OCI-LY1 (cell line): ENCODE measurements around the gene CDC73.
"Not testable (repeated sequence)": the region's sequence is repeated elsewhere in the genome, so short reads cannot be mapped to it uniquely, and the experiment has no call there.

Experiments used
- H2AFZ ChIP-seq: fragments of 200-600 bp; sonication (generic), shearing (Covaris generic); 2 replicates; pipeline ENCODE4 v1.6.0; 2014; ENCODE audit warnings: antibody characterized with exemption, mild to moderate bottlenecking, low read length
- H3F3A ChIP-seq: fragments of 200-600 bp; sonication (generic), shearing (Covaris generic); 2 replicates; pipeline ENCODE4 v1.6.0; 2014; ENCODE audit warnings: mild to moderate bottlenecking, antibody characterized with exemption, low read length, moderate library complexity; ENCODE audit not compliant: insufficient read depth
- H3K27ac ChIP-seq: fragments of 200-600 bp; sonication (generic); 2 replicates; pipeline ENCODE4 v1.5.1; 2014; ENCODE audit warnings: low read length, mixed run types, mild to moderate bottlenecking, low read depth; ENCODE audit not compliant: poor library complexity, severe bottlenecking
- H3K27me3 ChIP-seq: fragments of 200-600 bp; sonication (generic); 2 replicates; pipeline ENCODE4 v1.6.0; 2014; ENCODE audit warnings: antibody characterized with exemption, mild to moderate bottlenecking, low read length, moderate library complexity; ENCODE audit not compliant: insufficient read depth
- H3K36me3 ChIP-seq: fragments of 200-600 bp; sonication (generic); 2 replicates; pipeline ENCODE4 v1.6.1; 2014; ENCODE audit warnings: mild to moderate bottlenecking, antibody characterized with exemption, low read length, moderate library complexity, mixed read lengths; ENCODE audit not compliant: insufficient read depth
- H3K4me1 ChIP-seq: fragments of 200-600 bp; sonication (generic); 2 replicates; pipeline ENCODE4 v1.5.1; 2014; ENCODE audit warnings: mild to moderate bottlenecking, low read length, moderate library complexity; ENCODE audit not compliant: insufficient read depth, severe bottlenecking
- H3K4me2 ChIP-seq: fragments of 200-600 bp; sonication (generic), shearing (Covaris generic); 2 replicates; pipeline ENCODE4 v1.6.1; 2014; ENCODE audit warnings: low read length
- H3K4me3 ChIP-seq: fragments of 200-600 bp; sonication (generic); 2 replicates; pipeline ENCODE4 v1.5.1; 2014; ENCODE audit warnings: low read length, low read depth, mild to moderate bottlenecking, mixed read lengths; ENCODE audit not compliant: poor library complexity, severe bottlenecking
- H3K79me2 ChIP-seq: fragments of 200-600 bp; shearing (Covaris generic); 2 replicates; pipeline ENCODE4 v1.6.1; 2016; ENCODE audit warnings: mixed run types, low read length, mixed read lengths; ENCODE audit not compliant: insufficient read depth
- H3K9ac ChIP-seq: fragments of 200-600 bp; sonication (generic), shearing (Covaris generic); 2 replicates; pipeline ENCODE4 v1.6.1; 2014; ENCODE audit warnings: mild to moderate bottlenecking, low read length, mixed read lengths
- H3K9me2 ChIP-seq: fragments of 200-600 bp; sonication (generic), shearing (Covaris generic); 2 replicates; pipeline ENCODE4 v1.6.1; 2014; ENCODE audit warnings: low read depth, mild to moderate bottlenecking, low read length, mixed read lengths
- H3K9me3 ChIP-seq: fragments of 200-600 bp; shearing (Covaris generic); 2 replicates; pipeline ENCODE4 v1.6.1; 2014; ENCODE audit warnings: low read length, mixed read lengths
- H4K20me1 ChIP-seq: fragments of 200-600 bp; sonication (generic), shearing (Covaris generic); 2 replicates; pipeline ENCODE4 v1.6.0; 2016; ENCODE audit warnings: mild to moderate bottlenecking, low read length; ENCODE audit not compliant: insufficient read depth
- EZH2 ChIP-seq: fragments of 200-600 bp; sonication (generic), shearing (Covaris generic); IDR thresholded peaks from 2 replicates; pipeline ENCODE4 v1.8.0; 2017; ENCODE audit warnings: borderline replicate concordance, mixed run types, mild to moderate bottlenecking, antibody characterized with exemption, low read length, moderate library complexity, mixed read lengths
- TF ChIP-seq, protein P1 (sequence below): fragments of 200-600 bp; sonication (generic), shearing (Covaris generic); IDR thresholded peaks from 2 replicates; pipeline ENCODE4 v1.5.1; 2017; ENCODE audit warnings: mild to moderate bottlenecking, antibody characterized with exemption, low read length, moderate library complexity, mixed read lengths

CDC73 gene

DNA sequence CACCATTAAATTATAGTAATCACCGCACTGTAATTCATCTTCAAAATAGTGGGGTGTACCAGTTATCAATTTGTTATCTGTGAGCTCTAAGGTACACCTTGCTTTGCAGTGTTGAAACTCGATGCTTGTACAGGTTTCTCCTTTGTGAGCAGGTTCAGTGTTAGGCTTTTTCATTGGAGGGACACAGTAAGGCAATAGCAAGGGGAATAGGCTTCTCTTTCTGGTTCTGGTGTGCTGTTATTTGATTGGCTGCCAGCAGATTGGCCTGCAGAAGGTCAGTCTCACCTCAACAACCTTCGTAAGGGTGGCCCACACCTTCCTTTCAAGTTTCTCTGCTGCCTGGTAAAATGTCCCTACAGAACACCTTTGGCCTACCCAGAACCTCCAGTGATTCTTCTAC, 140.8 kb downstream of the CDC73 start:
- H3K9ac ChIP-seq = no peak overlapping the region
- H3K79me2 ChIP-seq = no peaks in the 10 kb centered on the region
- H2AFZ ChIP-seq = no peak overlapping the region
- no peaks in the 10 kb centered on the region for H3K9me3 ChIP-seq
- TF ChIP-seq EZH2 = no peak
- TF ChIP-seq, protein P1, sequence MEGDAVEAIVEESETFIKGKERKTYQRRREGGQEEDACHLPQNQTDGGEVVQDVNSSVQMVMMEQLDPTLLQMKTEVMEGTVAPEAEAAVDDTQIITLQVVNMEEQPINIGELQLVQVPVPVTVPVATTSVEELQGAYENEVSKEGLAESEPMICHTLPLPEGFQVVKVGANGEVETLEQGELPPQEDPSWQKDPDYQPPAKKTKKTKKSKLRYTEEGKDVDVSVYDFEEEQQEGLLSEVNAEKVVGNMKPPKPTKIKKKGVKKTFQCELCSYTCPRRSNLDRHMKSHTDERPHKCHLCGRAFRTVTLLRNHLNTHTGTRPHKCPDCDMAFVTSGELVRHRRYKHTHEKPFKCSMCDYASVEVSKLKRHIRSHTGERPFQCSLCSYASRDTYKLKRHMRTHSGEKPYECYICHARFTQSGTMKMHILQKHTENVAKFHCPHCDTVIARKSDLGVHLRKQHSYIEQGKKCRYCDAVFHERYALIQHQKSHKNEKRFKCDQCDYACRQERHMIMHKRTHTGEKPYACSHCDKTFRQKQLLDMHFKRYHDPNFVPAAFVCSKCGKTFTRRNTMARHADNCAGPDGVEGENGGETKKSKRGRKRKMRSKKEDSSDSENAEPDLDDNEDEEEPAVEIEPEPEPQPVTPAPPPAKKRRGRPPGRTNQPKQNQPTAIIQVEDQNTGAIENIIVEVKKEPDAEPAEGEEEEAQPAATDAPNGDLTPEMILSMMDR = no peak
- H3K4me1 ChIP-seq = no peaks in the 10 kb centered on the region
- H3F3A ChIP-seq = no peaks in the 10 kb centered on the region
- H3K36me3 ChIP-seq = no peaks in the 10 kb centered on the region
- H3K4me2 ChIP-seq = no peak overlapping the region
- H3K27ac ChIP-seq = no peak overlapping the region
- H3K9me2 ChIP-seq = no peaks in the 10 kb centered on the region
- no peaks in the 10 kb centered on the region for H4K20me1 ChIP-seq
- H3K4me3 ChIP-seq = no peak overlapping the region
- H3K27me3 ChIP-seq = no peaks in the 10 kb centered on the region

DNA sequence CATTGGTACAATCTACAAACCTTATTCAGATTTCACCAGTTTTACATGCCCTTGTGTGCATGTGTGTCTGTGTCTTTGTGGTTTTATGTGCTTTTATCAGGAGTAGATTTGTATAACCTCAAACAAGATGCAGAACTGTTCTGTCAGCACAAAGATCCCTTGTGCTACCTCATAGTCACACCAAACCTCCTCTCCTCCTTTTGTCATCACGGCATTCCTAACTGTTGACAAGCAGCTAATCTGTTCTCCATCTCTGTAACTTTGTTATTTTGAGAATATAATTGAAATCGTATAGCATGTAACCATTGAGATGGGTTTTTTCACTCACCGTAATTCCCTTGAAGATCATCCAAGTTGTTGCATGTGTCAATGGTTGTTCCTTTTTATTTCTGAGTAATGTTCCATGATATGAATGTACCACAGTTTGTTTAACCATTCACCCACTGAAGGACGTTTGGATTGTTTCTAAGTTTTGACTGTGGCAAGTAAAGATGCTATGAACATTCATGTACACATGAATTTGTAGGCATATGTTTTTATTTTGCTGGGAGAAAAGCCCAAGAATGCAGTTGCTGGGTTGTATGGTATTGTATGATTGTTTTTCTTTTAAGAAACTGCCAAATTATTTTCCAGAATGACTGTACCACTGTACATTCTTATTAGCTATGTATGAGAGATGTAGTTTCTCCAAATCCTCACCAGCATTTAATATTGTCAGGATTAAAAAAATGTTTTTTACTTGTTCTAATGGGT, 142.7 kb downstream of the CDC73 start:
- Histone ChIP-seq H4K20me1 (no peaks in the 10 kb centered on the region), H3K27ac (no peak overlapping the region), H3K4me2 (no peak overlapping the region), H3F3A (no peaks in the 10 kb centered on the region), H3K79me2 (no peaks in the 10 kb centered on the region), H3K4me1 (no peaks in the 10 kb centered on the region), H3K27me3 (no peaks in the 10 kb centered on the region), H3K9ac (no peak overlapping the region), H2AFZ (no peak overlapping the region), H3K9me3 (no peaks in the 10 kb centered on the region), H3K9me2 (no peaks in the 10 kb centered on the region), H3K36me3 (no peaks in the 10 kb centered on the region), H3K4me3 (no peak overlapping the region)
- TF ChIP-seq, protein P1 = no peak
- TF ChIP-seq EZH2 = no peak

DNA sequence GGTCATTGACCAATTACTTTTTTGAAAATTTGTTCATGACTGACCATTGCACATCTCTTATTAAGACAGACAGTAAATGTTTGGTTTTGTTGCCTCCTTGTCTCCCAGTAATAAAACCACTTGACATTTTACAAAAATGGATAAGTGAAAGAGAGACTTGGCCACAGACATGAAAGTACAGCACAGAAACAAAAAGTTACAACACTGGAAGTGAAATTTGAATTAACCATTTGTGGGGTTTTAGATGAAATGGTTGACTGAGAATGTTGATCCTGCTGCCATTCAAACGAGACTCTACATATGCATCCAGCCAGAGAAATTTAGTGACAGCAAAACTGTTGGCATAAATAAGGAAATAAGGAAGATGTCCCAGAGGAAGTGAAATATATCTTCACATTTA, 143.9 kb downstream of the CDC73 start:
- H2AFZ ChIP-seq = no peak overlapping the region
- no peak overlapping the region for H3K4me2 ChIP-seq
- TF ChIP-seq, protein P1 = no peak
- TF ChIP-seq EZH2 = no peak
- peaks cover 3% of the 10 kb centered on the region for H3K4me1 ChIP-seq
- no peak overlapping the region for H3K4me3 ChIP-seq
- no peak overlapping the region for H3K9ac ChIP-seq
- no peaks in the 10 kb centered on the region for H3F3A ChIP-seq
- H3K27ac ChIP-seq = no peak overlapping the region
- no peaks in the 10 kb centered on the region for H4K20me1 ChIP-seq
- H3K27me3 ChIP-seq = no peaks in the 10 kb centered on the region
- no peaks in the 10 kb centered on the region for H3K36me3 ChIP-seq
- no peaks in the 10 kb centered on the region for H3K79me2 ChIP-seq
- no peaks in the 10 kb centered on the region for H3K9me2 ChIP-seq
- no peaks in the 10 kb centered on the region for H3K9me3 ChIP-seq

DNA sequence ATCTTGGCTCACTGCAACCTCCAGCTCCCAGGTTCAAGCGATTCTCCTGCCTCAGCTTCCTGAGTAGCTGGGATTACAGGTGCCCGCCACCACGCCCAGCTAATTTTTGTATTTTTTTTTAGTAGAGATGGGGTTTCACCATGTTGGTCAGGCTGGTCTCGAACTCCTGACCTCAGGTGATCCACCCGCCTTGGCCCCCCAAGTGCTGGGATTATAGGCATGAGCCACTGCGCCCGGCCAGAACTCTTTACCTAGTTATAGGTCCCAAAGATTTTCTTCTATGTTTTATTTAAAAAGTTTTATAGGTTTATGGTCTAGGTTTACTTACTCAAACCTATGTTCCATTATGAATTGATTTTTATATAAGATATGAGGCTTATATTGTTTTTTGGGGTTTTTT, 145.0 kb downstream of the CDC73 start:
- H3K9ac ChIP-seq, H3K27me3 ChIP-seq, H3K9me3 ChIP-seq: not testable (repeated sequence)

More for the DNA sequence above, 145.0 kb downstream of the CDC73 start:
- not testable (repeated sequence) for H3K4me2 ChIP-seq, H3K36me3 ChIP-seq, H3K4me1 ChIP-seq, H3K27ac ChIP-seq, H3F3A ChIP-seq, H2AFZ ChIP-seq, H3K79me2 ChIP-seq, H4K20me1 ChIP-seq, H3K4me3 ChIP-seq, H3K9me2 ChIP-seq
